ENCODE data around the gene MINAR2.

Gene MINAR2

GRCh38 chr5:129773376-129773775 lies 25.5 kb downstream of the MINAR2 start:
- no peak for DNase-seq

- DNase-seq, result no peak
Observed at GRCh38 chr5:129781594-129781993, 33.7 kb downstream of the MINAR2 start.

GRCh38 chr5:129803403-129803802 lies 55.5 kb downstream of the MINAR2 start:
- no peak for DNase-seq

DNA sequence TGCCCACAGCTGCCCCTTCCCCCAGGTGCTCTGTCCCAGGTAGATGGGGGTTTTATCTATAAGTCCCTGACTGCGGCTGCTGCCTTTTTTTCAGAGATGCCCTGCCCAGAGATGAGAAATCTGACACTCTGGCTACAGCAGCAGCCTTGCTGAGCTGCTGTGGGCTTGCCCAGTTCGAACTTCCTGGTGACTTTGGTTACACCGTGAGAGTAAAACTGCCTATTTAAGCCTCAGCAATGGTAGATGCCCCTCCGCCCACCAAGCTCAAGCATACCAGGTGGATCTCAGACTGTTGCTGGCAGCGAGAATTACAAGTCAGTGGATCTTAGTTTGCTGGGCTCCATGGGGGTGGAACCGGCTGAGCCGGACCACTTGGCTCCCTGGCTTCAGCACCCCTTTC lies 56.8 kb downstream of the MINAR2 start:
- no peak for DNase-seq

DNA sequence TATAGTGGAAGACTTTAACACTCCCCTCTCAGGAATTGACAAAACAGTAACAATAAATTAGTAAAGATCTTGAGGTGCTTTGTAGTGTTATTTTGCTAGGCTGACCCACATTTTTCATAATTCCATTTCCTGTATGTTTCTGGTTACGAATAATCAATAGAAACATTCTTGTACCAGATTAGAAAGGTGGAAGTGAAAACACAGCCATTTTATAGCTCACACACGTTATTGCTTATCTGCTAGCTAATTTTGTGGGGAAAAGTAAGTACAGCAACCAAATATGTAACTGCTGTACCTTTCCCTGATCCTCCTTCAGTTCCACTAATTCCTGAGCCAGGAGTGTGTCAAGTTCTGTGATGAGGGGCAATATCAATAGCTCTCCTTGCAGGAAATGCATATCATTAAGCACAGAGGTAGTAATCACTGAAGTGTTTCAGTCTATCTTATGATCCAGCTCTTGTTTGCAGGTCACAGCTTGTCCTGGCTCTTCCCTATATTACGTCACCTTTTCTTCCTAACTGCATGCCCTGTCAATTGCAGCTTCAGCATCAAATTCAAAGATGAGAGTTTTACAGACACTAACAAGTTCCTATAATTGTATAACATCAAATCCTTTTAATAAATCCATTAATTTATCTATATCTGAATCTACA lies 59.4 kb downstream of the MINAR2 start:
- no peak for DNase-seq

All from NCI-H2227 treated with DMSO at 0.1 percent for 48 hours (cell line).